Endodermal cell (in vitro differentiated cells): ENCODE data around the gene DARS1. TPM values are rescaled to one million over a fixed set of nuclear protein-coding genes. Genes with fewer than 3 reads are reported as not detected.
A peak's percentile ranks its signal among the peaks of the same experiment; 100 is the strongest.

Experiments used
- DNase-seq: peaks from one replicate; pipeline ENCODE4 v3.0.0-alpha.2; 2017
- H3K27ac ChIP-seq: 2 replicates; pipeline ENCODE4 v1.5.1; 2013; ENCODE audit warnings: mild to moderate bottlenecking, low read depth, low read length, moderate library complexity
- H3K27me3 ChIP-seq: 2 replicates; pipeline ENCODE4 v1.6.1; 2013; ENCODE audit warnings: mild to moderate bottlenecking, low read length, moderate library complexity; ENCODE audit not compliant: insufficient read depth, control insufficient read depth, poor library complexity, severe bottlenecking
- H3K36me3 ChIP-seq: 2 replicates; pipeline ENCODE4 v1.7.0; 2013; ENCODE audit warnings: mild to moderate bottlenecking, low read length, moderate library complexity; ENCODE audit not compliant: control insufficient read depth, insufficient read depth
- H3K4me1 ChIP-seq: one replicate; pipeline ENCODE4 v1.7.0; 2013; ENCODE audit warnings: low read length; ENCODE audit not compliant: control insufficient read depth, insufficient read depth
- H3K4me3 ChIP-seq: 2 replicates; pipeline ENCODE4 v1.5.1; 2013; ENCODE audit warnings: mild to moderate bottlenecking, low read length, moderate library complexity
- H3K9ac ChIP-seq: 2 replicates; pipeline ENCODE4 v1.6.1; 2013; ENCODE audit warnings: mild to moderate bottlenecking, low read length, moderate library complexity; ENCODE audit not compliant: poor library complexity, severe bottlenecking; ENCODE audit errors: extremely low read depth
- H3K9me3 ChIP-seq: 2 replicates; pipeline ENCODE4 v1.6.1; 2013; ENCODE audit warnings: mild to moderate bottlenecking, low read length, moderate library complexity; ENCODE audit not compliant: control insufficient read depth
- H3K27ac Mint-ChIP-seq: 2 replicates; pipeline ENCODE4 v1.8.0; 2020; ENCODE audit warnings: mixed read lengths
- H3K27me3 Mint-ChIP-seq: 2 replicates; pipeline ENCODE4 v1.8.0; 2021; ENCODE audit warnings: mild to moderate bottlenecking, mixed read lengths; ENCODE audit not compliant: insufficient read depth
- H3K36me3 Mint-ChIP-seq: 2 replicates; pipeline ENCODE4 v1.8.0; 2020; ENCODE audit warnings: low read depth, mixed read lengths
- H3K4me1 Mint-ChIP-seq: 2 replicates; pipeline ENCODE4 v1.8.0; 2020; ENCODE audit warnings: mixed read lengths
- H3K4me3 Mint-ChIP-seq: 2 replicates; pipeline ENCODE4 v1.8.0; 2020; ENCODE audit warnings: mild to moderate bottlenecking, moderate library complexity, mixed read lengths
- H3K9me3 Mint-ChIP-seq: 2 replicates; pipeline ENCODE4 v1.8.0; 2020; ENCODE audit warnings: mild to moderate bottlenecking, mixed read lengths
- WGBS, 2 experiments: methylation state at CpG; one replicate each; pipeline versions ENCODE4 v1.1.5 to v1.1.7; 2013; ENCODE audit warnings: missing lambda C conversion rate in 2 of 2, mixed read lengths in 1 of 2; ENCODE audit not compliant: insufficient coverage in 1 of 2, insufficient read length in 1 of 2; 5-methylcytosine and 5-hydroxymethylcytosine counted together
- total RNA-seq, 2 donors: library from RNA; stranded (reverse); fragmentation: NEBNext Ultra II Directional in 1 of 2; extraction: Animal tissue kit (Norgen Biotek cat#: 25700) in 1 of 2; gene quantifications; 2 replicates in 1 of 2; 3 replicates in 1 of 2; pipeline ENCODE4 v1.2.1, GENCODE V29; 2021
- TF ChIP-seq, protein P1 (sequence below): fragments of 200-600 bp; sonication (generic); conservative IDR thresholded peaks from 2 replicates; pipeline ENCODE4 v1.5.0; 2021; ENCODE audit warnings: antibody characterized with exemption, mild to moderate bottlenecking

Gene DARS1
- total RNA-seq, 2 donors from 2014 or later, result 70.5 to 75.9 TPM

DNA sequence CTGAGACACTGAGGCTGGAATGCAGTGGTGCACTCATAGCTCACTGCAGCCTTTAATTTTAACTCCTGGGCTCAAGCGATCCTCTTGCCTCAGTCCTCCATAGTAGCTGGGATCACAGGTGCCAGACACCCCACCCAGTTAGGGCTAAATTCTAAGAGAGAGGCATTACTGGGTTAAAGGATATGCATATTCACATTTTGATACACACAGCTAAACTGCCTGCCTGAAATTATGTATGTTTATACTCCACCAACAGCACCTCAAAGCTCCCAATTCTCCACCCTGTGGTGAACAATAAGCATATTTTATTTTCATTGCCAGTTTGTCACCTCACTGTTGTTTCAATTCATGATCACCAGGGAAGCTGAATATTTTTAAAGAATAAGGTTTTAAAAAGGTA, 90.5 kb downstream of the DARS1 start:
- Histone ChIP-seq H3K4me3 (no peak overlapping the region), H3K36me3 (no peaks in the 10 kb centered on the region), H3K4me1 (no peaks in the 10 kb centered on the region), H3K9ac (no peak overlapping the region), H3K27ac (no peak overlapping the region), H3K27me3 (no peaks in the 10 kb centered on the region), H3K9me3 (no peaks in the 10 kb centered on the region)
- peaks cover 4% of the 10 kb centered on the region for H3K36me3 Mint-ChIP-seq
- H3K27me3 Mint-ChIP-seq, result no peaks in the 10 kb centered on the region
- H3K4me1 Mint-ChIP-seq, result peaks cover 8% of the 10 kb centered on the region
- H3K9me3 Mint-ChIP-seq, result no peaks in the 10 kb centered on the region
- TF ChIP-seq, protein P1, sequence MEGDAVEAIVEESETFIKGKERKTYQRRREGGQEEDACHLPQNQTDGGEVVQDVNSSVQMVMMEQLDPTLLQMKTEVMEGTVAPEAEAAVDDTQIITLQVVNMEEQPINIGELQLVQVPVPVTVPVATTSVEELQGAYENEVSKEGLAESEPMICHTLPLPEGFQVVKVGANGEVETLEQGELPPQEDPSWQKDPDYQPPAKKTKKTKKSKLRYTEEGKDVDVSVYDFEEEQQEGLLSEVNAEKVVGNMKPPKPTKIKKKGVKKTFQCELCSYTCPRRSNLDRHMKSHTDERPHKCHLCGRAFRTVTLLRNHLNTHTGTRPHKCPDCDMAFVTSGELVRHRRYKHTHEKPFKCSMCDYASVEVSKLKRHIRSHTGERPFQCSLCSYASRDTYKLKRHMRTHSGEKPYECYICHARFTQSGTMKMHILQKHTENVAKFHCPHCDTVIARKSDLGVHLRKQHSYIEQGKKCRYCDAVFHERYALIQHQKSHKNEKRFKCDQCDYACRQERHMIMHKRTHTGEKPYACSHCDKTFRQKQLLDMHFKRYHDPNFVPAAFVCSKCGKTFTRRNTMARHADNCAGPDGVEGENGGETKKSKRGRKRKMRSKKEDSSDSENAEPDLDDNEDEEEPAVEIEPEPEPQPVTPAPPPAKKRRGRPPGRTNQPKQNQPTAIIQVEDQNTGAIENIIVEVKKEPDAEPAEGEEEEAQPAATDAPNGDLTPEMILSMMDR, result no peak
- 83 to 88% methylated on average over 1 of the region's 1 CpG for WGBS, 2 experiments
- H3K27ac Mint-ChIP-seq, result no peak overlapping the region
- no peak overlapping the region for H3K4me3 Mint-ChIP-seq
- no peak for DNase-seq

DNA sequence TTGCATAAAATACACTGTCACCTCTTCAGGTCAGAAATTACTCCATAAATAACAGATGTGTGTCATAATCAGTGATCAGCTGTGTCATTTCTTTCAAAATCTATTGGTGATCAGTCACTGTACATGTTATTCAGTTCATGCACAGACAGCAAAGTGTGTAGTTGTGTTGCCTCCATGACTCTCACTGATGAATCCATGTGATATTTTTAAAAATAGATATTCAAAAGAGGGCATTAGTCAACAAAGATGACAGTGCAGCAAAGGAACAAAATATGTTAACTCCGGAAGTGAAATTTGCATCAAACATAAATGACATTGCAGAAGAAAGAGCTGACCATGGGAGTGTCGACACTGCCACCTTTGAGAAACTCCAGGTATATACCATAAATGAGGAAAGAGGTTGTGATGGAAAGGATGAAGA, 92.0 kb downstream of the DARS1 start:
- peaks cover 11% of the 10 kb centered on the region for H3K9me3 Mint-ChIP-seq
- TF ChIP-seq, protein P1, result no peak
- DNase-seq, result no peak
- peaks cover 2% of the 10 kb centered on the region for H3K27me3 Mint-ChIP-seq
- Histone ChIP-seq H3K4me1 (no peaks in the 10 kb centered on the region), H3K36me3 (no peaks in the 10 kb centered on the region), H3K27me3 (no peaks in the 10 kb centered on the region), H3K4me3 (no peak overlapping the region), H3K9me3 (no peaks in the 10 kb centered on the region), H3K9ac (no peak overlapping the region), H3K27ac (no peak overlapping the region)
- no peak overlapping the region for H3K27ac Mint-ChIP-seq
- H3K4me3 Mint-ChIP-seq, result no peak overlapping the region
- WGBS, 2 experiments, result 81 to 100% methylated on average over 1 to 2 of the region's 2 CpGs
- peaks cover 5% of the 10 kb centered on the region for H3K4me1 Mint-ChIP-seq
- peaks cover 5% of the 10 kb centered on the region for H3K36me3 Mint-ChIP-seq

DNA sequence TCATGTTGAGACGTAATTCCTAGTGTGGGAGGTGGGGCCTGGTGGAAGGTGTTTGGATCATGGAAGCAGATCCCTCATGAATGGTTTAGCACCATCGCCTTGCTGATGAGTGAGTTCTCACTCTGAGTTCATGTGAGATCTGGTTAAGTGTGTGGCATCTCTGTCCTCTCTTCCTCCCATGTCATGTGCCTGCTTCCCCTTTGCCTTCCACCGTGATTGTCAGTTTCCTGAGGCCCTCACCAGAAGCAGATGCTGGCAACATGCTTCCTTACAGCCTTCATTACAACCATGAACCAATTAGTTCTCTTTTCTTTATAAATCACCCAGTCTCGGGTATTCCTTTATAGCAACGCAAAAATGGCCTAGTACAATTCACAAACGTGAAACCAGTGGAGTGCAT, 94.6 kb downstream of the DARS1 start:
- peak overlapping the region; percentile 9 for H3K27ac Mint-ChIP-seq

More for the DNA sequence above, 94.6 kb downstream of the DARS1 start:
- Histone ChIP-seq H3K9me3 (no peaks in the 10 kb centered on the region), H3K36me3 (no peaks in the 10 kb centered on the region), H3K4me1 (no peaks in the 10 kb centered on the region), H3K4me3 (no peak overlapping the region), H3K27ac (no peak overlapping the region), H3K27me3 (no peaks in the 10 kb centered on the region), H3K9ac (no peak overlapping the region)
- peaks cover 20% of the 10 kb centered on the region for H3K9me3 Mint-ChIP-seq
- 81 to 85% methylated on average over 5 to 6 of the region's 6 CpGs for WGBS, 2 experiments
- H3K4me3 Mint-ChIP-seq, result no peak overlapping the region
- H3K4me1 Mint-ChIP-seq, result peaks cover 5% of the 10 kb centered on the region
- peaks cover 2% of the 10 kb centered on the region for H3K27me3 Mint-ChIP-seq
- no peak for DNase-seq
- peaks cover 2% of the 10 kb centered on the region for H3K36me3 Mint-ChIP-seq
- TF ChIP-seq, protein P1, result no peak
